Brain pericyte (primary cell): ENCODE results near the gene TMCC3.
"Not testable (repeated sequence)": the region's sequence is repeated elsewhere in the genome, so short reads cannot be mapped to it uniquely, and the experiment has no call there.

Source experiments
- DNase-seq: peaks from one replicate; pipeline ENCODE4 v3.0.0-alpha.2; 2012; ENCODE audit warnings: low read depth, low spot score

Gene TMCC3

GRCh38 chr12:94650143-94651056, at the start of gene TMCC3:
TMCC3 (minus strand) TSS chr12:94650557; CDS start chr12:94650430, 127 bp downstream.
- no peak for DNase-seq

- no peak for DNase-seq
Measured at GRCh38 chr12:94699801-94700200, 49.4 kb upstream of the TMCC3 start.

- no peak for DNase-seq
Measured at GRCh38 chr12:94698578-94698977, 48.2 kb upstream of the TMCC3 start.

- no peak for DNase-seq
Measured at GRCh38 chr12:94697631-94698030, 47.3 kb upstream of the TMCC3 start.

- DNase-seq: no peak
Measured at GRCh38 chr12:94694732-94695131, 44.4 kb upstream of the TMCC3 start.

- not testable (repeated sequence) for DNase-seq
Measured at GRCh38 chr12:94692826-94693225, 42.5 kb upstream of the TMCC3 start.

- DNase-seq: no peak
Measured at GRCh38 chr12:94690198-94690771, 39.9 kb upstream of the TMCC3 start.

GRCh38 chr12:94689646-94690036, 39.3 kb upstream of the TMCC3 start:
- no peak for DNase-seq

- DNase-seq: no peak
Measured at GRCh38 chr12:94689002-94689645, 38.8 kb upstream of the TMCC3 start.

- no peak for DNase-seq
Measured at GRCh38 chr12:94687891-94688290, 37.5 kb upstream of the TMCC3 start.

GRCh38 chr12:94686834-94687628, 36.7 kb upstream of the TMCC3 start:
- DNase-seq: no peak

GRCh38 chr12:94684416-94685142, 34.2 kb upstream of the TMCC3 start:
- no peak for DNase-seq

GRCh38 chr12:94679554-94680195, 29.3 kb upstream of the TMCC3 start:
- DNase-seq: no peak

- DNase-seq: no peak
Measured at GRCh38 chr12:94678849-94679248, 28.5 kb upstream of the TMCC3 start.

- DNase-seq: no peak
Measured at GRCh38 chr12:94678379-94678778, 28.0 kb upstream of the TMCC3 start.

GRCh38 chr12:94677778-94678177, 27.4 kb upstream of the TMCC3 start:
- DNase-seq: no peak

- no peak for DNase-seq
Measured at GRCh38 chr12:94676922-94677321, 26.6 kb upstream of the TMCC3 start.

- DNase-seq: no peak
Measured at GRCh38 chr12:94676031-94676641, 25.8 kb upstream of the TMCC3 start.

- no peak for DNase-seq
Measured at GRCh38 chr12:94674835-94675234, 24.5 kb upstream of the TMCC3 start.

- no peak for DNase-seq
Measured at GRCh38 chr12:94674051-94674451, 23.7 kb upstream of the TMCC3 start.
